Measurements from ENCODE around the gene GPR3. TPM values are rescaled to one million over a fixed set of nuclear protein-coding genes. Genes with fewer than 3 reads are reported as not detected.

Gene GPR3
- total RNA-seq, 1 experiment from 2014 or later, result 0.65 TPM

- Mint-ChIP-seq H3K27ac (ENCODE audit: low read depth, unreplicated experiment) (no peak within 1 kb of the TSS), H3K36me3 (ENCODE audit: insufficient read depth, unreplicated experiment) (no peaks in the 10 kb centered on the region), H3K4me3 (ENCODE audit: unreplicated experiment) (no peak within 1 kb of the TSS), H3K27me3 (ENCODE audit: insufficient read depth, unreplicated experiment) (no peaks in the 10 kb centered on the region), H3K4me1 (ENCODE audit: insufficient read depth, unreplicated experiment) (peaks cover under 1% of the 10 kb centered on the region), H3K9me3 (ENCODE audit: unreplicated experiment) (no peaks in the 10 kb centered on the region)
- TF ChIP-seq CTCF (IDR thresholded peaks at IDR 0.05; ENCODE audit: unreplicated experiment), result no peak
- ChIA-PET POLR2A (no interaction called here), CTCF (interaction anchor here (0.6 to 1.1 kb wide), 4 partner anchors 8 to 287 kb away, joined by 3 to 5 read pairs (median 4); partner anchors contain the start of gene MAP3K6)
- DNase-seq (ENCODE audit: unreplicated experiment), result no peak
- BruUV-seq (replicated peaks), result no TSS peak
- intact Hi-C loops (cut with micrococcal nuclease), result no loop called here
Observed at GRCh38 chr1:27374362-27375086, 17.9 kb upstream of the GPR3 start, which contains the start of gene FCN3. Gene FCN3 (minus strand): TSS chr1:27374824. CDS start chr1:27374818, 6 bp downstream.

- POLR2A ChIA-PET, result interaction anchor here (0.7 to 1.9 kb wide), 2 partner anchors 37 to 492 kb away, joined by 4 to 6 read pairs; partner anchors contain the start of gene SYTL1
Observed at GRCh38 chr1:27377760-27378495, 14.5 kb upstream of the GPR3 start.

GRCh38 chr1:27379564-27380122, 12.8 kb upstream of the GPR3 start:
- ChIA-PET POLR2A (interaction anchor here (0.7 to 1.9 kb wide), 4 partner anchors 13 to 80 kb away, joined by 3 to 6 read pairs (median 3); partner anchors contain the start of genes GPR3, MAP3K6 and SYTL1), CTCF (interaction anchor here (0.6 to 2.0 kb wide), 6 partner anchors 8 to 277 kb away, joined by 3 to 11 read pairs (median 4); partner anchors contain the start of gene MAP3K6)
- Mint-ChIP-seq H3K36me3 (ENCODE audit: insufficient read depth, unreplicated experiment) (no peaks in the 10 kb centered on the region), H3K4me1 (ENCODE audit: insufficient read depth, unreplicated experiment) (peaks cover 12% of the 10 kb centered on the region), H3K4me3 (ENCODE audit: unreplicated experiment) (no peak overlapping the region), H3K27me3 (ENCODE audit: insufficient read depth, unreplicated experiment) (no peaks in the 10 kb centered on the region), H3K9me3 (ENCODE audit: unreplicated experiment) (no peaks in the 10 kb centered on the region), H3K27ac (ENCODE audit: low read depth, unreplicated experiment) (no peak overlapping the region)
- no peak for TF ChIP-seq CTCF (IDR thresholded peaks at IDR 0.05; ENCODE audit: unreplicated experiment)
- DNase-seq (ENCODE audit: unreplicated experiment), result no peak
- BruUV-seq (replicated peaks), result no TSS peak
- intact Hi-C loops (cut with micrococcal nuclease), result no loop called here

More at GRCh38 chr1:27377760-27378495, 14.5 kb upstream of the GPR3 start:
- Mint-ChIP-seq H3K4me3 (ENCODE audit: unreplicated experiment) (no peak overlapping the region), H3K9me3 (ENCODE audit: unreplicated experiment) (no peaks in the 10 kb centered on the region), H3K4me1 (ENCODE audit: insufficient read depth, unreplicated experiment) (peaks cover 12% of the 10 kb centered on the region), H3K36me3 (ENCODE audit: insufficient read depth, unreplicated experiment) (no peaks in the 10 kb centered on the region), H3K27me3 (ENCODE audit: insufficient read depth, unreplicated experiment) (no peaks in the 10 kb centered on the region), H3K27ac (ENCODE audit: low read depth, unreplicated experiment) (no peak overlapping the region)
- no peak for DNase-seq (ENCODE audit: unreplicated experiment)
- no peak for TF ChIP-seq CTCF (IDR thresholded peaks at IDR 0.05; ENCODE audit: unreplicated experiment)
- intact Hi-C loops (cut with micrococcal nuclease), result no loop called here
- CTCF ChIA-PET, result interaction anchor here (0.6 to 1.4 kb wide), 3 partner anchors 45 to 393 kb away, joined by 3 to 6 read pairs (median 5); no protein-coding TSS in a partner anchor
- BruUV-seq (replicated peaks), result no TSS peak
